NCI-H774 (cell line): ENCODE results near the gene SUMF1.

Experiments used
- DNase-seq: peaks from one replicate; lab custom pipeline; 2025; lab: John Stamatoyannopoulos, UW

Gene SUMF1

GRCh38 chr3:4497005-4497692 lies 30.1 kb upstream of the SUMF1 start:
- no peak for DNase-seq

- DNase-seq, result no peak
Measured at GRCh38 chr3:4496087-4496452, 29.0 kb upstream of the SUMF1 start.

GRCh38 chr3:4495294-4496086 lies 28.4 kb upstream of the SUMF1 start:
- DNase-seq, result no peak

GRCh38 chr3:4494895-4495264 lies 27.8 kb upstream of the SUMF1 start:
- no peak for DNase-seq

GRCh38 chr3:4493941-4494894 lies 27.1 kb upstream of the SUMF1 start:
- DNase-seq, result no peak

- peak; percentile 85 for DNase-seq
Measured at GRCh38 chr3:4493014-4493940, 26.2 kb upstream of the SUMF1 start, which contains the start of gene ITPR1. ITPR1 (plus strand) TSS chr3:4493348; CDS start chr3:4516492, 23,144 bp downstream.

GRCh38 chr3:4492208-4493013 lies 25.3 kb upstream of the SUMF1 start:
- DNase-seq, result no peak

GRCh38 chr3:4491855-4492207 lies 24.8 kb upstream of the SUMF1 start:
- DNase-seq, result no peak

- no peak for DNase-seq
Measured at GRCh38 chr3:4478261-4478660, 11.2 kb upstream of the SUMF1 start.

- no peak for DNase-seq
Measured at GRCh38 chr3:4476496-4476895, 9.4 kb upstream of the SUMF1 start.

- DNase-seq, result no peak
Measured at GRCh38 chr3:4475804-4476203, 8.7 kb upstream of the SUMF1 start.

- no peak for DNase-seq
Measured at GRCh38 chr3:4474683-4475490, 7.8 kb upstream of the SUMF1 start.

- DNase-seq, result no peak
Measured at GRCh38 chr3:4472766-4473165, 5.7 kb upstream of the SUMF1 start.

- no peak for DNase-seq
Measured at GRCh38 chr3:4472312-4472711, 5.2 kb upstream of the SUMF1 start.

GRCh38 chr3:4471907-4472306 lies 4.8 kb upstream of the SUMF1 start:
- no peak for DNase-seq

- DNase-seq, result no peak
Measured at GRCh38 chr3:4467522-4467867, 426 bp upstream of the SUMF1 start.

- DNase-seq, result no peak
Measured at GRCh38 chr3:4464576-4464975, 2.5 kb downstream of the SUMF1 start.

- DNase-seq, result no peak
Measured at GRCh38 chr3:4462369-4463040, 4.6 kb downstream of the SUMF1 start.

GRCh38 chr3:4461468-4462090 lies 5.5 kb downstream of the SUMF1 start:
- no peak for DNase-seq
